OCI-LY3 (cell line): ENCODE measurements around the gene RUFY3.

Experiments
- CTCF ChIP-seq: fragments of 200-600, 300-600 bp; sonication (generic); IDR thresholded peaks from 2 replicates; pipeline ENCODE4 v1.5.1; 2014; ENCODE audit warnings: antibody characterized with exemption, low read length, low read depth
- EZH2phosphoT487 ChIP-seq: fragments of 200-600 bp; shearing (Covaris generic); IDR thresholded peaks from 2 replicates; pipeline ENCODE4 v1.6.1; 2018; ENCODE audit warnings: antibody characterized with exemption, mixed run types, low read depth

- no peak for TF ChIP-seq CTCF
- TF ChIP-seq EZH2phosphoT487 = no peak
Observed at GRCh38 chr4:70714079-70714887, 7.5 kb upstream of the RUFY3 start.
